Thyroid gland (tissue), 4 donors: ENCODE data around the gene RALGPS2.

ENCODE experiments used
- POLR2A ChIP-seq, 2 donors: fragments of 450-650 bp; IDR thresholded peaks; one replicate each; pipeline ENCODE4 v1.6.1; 2017; ENCODE audit warnings: antibody characterized with exemption in 2 of 2, mild to moderate bottlenecking in 2 of 2, moderate library complexity in 1 of 2
- TF ChIP-seq, protein P1 (sequence below), 6 experiments: fragments of 200-600 bp in 3 of 6; fragments of 450-650 bp in 3 of 6; sonication (generic) in 3 of 6; IDR thresholded peaks; one replicate each; pipeline ENCODE4 v1.5.1; 2016 to 2019; ENCODE audit warnings: antibody characterized with exemption in 6 of 6, mild to moderate bottlenecking in 2 of 6, inconsistent platforms in 1 of 6, moderate library complexity in 1 of 6

DNA sequence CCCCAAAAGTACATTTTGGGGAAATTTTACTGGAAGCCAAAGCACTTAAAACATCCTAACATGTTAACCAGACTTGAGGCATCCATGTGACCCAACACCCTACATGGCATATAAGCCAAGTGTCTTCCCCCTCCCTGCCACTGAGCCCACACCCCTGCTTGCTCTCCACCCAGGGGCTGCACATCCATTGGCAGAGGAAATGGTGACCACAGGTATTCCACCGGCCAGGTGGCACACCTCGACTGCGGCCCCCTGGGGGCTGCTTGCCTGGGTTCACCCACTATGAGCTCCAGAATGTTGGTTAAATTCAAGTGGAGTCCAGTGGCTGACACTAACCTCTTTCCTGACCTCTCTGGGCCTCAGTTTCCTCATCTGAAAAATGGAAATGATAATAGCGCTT, 236.3 kb downstream of the RALGPS2 start:
- TF ChIP-seq, protein P1, sequence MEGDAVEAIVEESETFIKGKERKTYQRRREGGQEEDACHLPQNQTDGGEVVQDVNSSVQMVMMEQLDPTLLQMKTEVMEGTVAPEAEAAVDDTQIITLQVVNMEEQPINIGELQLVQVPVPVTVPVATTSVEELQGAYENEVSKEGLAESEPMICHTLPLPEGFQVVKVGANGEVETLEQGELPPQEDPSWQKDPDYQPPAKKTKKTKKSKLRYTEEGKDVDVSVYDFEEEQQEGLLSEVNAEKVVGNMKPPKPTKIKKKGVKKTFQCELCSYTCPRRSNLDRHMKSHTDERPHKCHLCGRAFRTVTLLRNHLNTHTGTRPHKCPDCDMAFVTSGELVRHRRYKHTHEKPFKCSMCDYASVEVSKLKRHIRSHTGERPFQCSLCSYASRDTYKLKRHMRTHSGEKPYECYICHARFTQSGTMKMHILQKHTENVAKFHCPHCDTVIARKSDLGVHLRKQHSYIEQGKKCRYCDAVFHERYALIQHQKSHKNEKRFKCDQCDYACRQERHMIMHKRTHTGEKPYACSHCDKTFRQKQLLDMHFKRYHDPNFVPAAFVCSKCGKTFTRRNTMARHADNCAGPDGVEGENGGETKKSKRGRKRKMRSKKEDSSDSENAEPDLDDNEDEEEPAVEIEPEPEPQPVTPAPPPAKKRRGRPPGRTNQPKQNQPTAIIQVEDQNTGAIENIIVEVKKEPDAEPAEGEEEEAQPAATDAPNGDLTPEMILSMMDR (IDR thresholded peaks at IDR 0.05): no peak
- no peak for TF ChIP-seq POLR2A (IDR thresholded peaks at IDR 0.05)
